ENCODE measurements around the gene CDCA7L.
"Not testable (repeated sequence)": the region's sequence is repeated elsewhere in the genome, so short reads cannot be mapped to it uniquely, and the experiment has no call there.

The CDCA7L gene

GRCh38 chr7:21903020-21903786 lies 42.5 kb downstream of the CDCA7L start:
- no peak for DNase-seq

- DNase-seq = no peak
Observed at GRCh38 chr7:21902240-21902639, 43.5 kb downstream of the CDCA7L start.

GRCh38 chr7:21898265-21898930 lies 47.3 kb downstream of the CDCA7L start:
- DNase-seq = peak; percentile 70

DNA sequence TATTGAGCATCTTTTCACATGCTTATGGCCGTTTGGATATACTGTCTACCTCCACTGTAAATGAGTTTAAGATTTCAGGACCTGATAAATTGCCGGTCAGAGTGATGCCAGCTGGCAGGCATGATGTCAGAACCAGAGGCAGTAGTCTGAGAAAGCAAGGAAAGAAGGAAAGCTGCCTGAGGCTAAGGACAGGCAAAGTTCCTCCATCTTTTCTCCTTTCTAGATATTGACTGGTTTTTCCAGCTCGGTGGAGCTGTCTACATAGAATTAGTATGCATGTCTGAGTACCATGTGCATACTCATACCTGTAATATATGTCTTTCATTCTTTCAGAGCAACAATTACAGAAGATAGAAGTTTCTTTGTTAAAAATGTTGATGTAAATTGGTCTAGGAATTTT lies 52.3 kb downstream of the CDCA7L start:
- no peak for DNase-seq

DNA sequence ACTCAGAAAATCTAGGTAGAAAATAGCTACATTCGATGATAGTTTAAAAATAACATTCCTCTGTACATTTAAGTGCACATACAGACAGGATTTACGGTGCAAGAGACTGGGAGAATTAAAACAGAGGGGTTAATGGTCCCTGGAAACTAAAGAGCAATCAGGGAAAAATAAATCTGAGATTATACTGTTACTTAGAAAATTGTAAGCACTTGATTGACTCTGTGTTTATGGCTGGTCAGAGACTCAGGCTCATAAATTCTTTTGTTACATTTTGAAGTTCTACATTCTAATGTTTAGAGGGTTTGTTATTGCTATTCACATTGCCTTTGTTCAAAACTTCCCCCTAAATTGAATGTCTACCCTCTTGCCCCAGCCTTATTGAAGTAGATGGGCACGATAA lies 54.4 kb downstream of the CDCA7L start:
- no peak for DNase-seq

GRCh38 chr7:21887779-21888178 lies 57.9 kb downstream of the CDCA7L start:
- DNase-seq = no peak

GRCh38 chr7:21887353-21887752 lies 58.3 kb downstream of the CDCA7L start:
- no peak for DNase-seq

DNA sequence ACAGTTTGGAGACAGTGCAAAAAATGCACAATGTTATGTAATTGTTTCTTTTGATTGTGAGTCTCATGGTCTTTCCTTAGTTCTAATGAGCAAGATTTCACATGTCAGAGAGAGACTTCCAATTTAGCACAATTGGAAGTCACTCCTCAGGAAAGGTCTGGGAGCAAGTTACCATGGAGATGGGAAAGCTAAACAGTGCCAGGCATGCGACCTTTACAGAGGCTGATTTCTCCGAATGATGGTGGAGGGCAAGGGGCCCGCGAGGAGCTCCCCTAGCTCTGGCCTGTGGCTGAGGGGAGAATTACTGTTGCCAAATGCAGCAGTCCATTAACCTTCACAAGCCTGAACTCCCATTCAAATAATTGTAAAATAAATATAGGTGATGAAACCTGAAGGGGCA lies 59.3 kb downstream of the CDCA7L start:
- DNase-seq = no peak

DNA sequence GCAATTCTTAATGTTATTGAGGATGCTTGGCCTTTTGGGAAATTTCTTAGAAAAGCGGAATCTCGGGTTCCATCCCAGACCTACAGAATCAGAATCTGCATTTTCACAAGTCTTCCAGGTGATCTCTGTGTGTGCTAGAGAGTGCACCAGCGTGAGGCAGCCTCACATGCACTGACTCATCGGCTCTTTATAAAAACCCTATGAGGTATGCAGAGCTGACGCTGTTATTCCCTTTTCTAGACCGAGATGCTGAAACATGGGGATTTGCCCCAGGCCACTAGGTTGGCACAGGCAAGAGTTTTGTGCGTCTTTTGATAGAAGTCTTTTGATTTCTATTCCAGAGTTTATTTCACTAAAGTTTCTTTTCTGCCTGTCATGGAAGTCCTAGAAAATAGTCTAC lies 61.2 kb downstream of the CDCA7L start:
- DNase-seq = no peak

DNA sequence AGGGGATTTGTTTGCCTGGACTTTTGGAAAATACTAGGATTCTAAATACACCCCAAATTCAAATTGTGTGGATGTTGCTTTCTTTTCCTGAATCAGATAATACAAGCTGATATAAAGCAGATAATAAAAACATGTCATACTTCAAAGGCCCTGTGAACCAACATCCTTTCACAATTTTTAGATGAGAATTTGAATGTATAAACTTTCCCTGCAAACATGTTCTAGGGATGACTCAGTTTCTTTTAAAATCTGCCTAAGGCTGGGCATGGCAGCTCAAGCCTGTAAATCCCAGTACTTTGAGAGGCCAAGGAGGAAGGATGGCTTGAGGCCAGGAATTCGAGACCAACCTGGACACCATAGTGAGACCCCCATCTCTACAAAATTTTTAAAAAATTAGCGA lies 62.2 kb downstream of the CDCA7L start:
- DNase-seq = not testable (repeated sequence)

GRCh38 chr7:21883069-21883468 lies 62.6 kb downstream of the CDCA7L start:
- DNase-seq = no peak

DNA sequence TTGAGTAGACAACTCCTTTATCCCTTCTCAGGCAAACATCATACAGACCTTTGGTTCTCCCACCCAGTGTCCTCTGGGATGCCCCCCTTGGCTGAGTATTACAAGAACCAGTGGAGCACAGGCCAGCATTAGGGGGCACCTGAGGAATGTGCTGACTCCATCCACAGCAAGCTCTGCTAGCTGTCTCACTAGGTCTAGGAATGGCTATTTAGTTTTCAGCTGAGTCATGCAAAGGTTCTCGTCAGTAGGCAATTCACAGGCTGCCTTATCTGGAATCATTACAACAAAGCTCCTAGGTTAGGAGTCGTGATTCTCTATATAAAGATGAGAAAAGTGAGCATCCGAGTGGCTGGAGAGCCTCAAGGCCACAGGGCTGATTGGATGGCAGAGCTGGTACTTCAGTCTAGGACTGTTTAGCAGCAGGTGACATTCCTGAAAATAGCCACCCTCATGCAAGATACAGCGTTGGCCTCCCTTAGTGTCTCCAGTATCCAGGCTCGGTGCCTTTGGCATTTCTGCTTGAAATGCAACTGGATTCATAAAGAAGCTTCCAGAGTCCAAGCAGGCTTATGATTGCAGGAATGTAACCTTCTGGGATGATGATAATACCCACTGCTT lies 75.8 kb downstream of the CDCA7L start:
- peak; percentile 19 for DNase-seq

GRCh38 chr7:21868576-21868850 lies 77.2 kb downstream of the CDCA7L start:
- no peak for DNase-seq

- no peak for DNase-seq
Observed at GRCh38 chr7:21867816-21868575, 77.7 kb downstream of the CDCA7L start.

- no peak for DNase-seq
Observed at GRCh38 chr7:21867226-21867625, 78.5 kb downstream of the CDCA7L start.

- DNase-seq = no peak
Observed at GRCh38 chr7:21866731-21867130, 79.0 kb downstream of the CDCA7L start.

DNA sequence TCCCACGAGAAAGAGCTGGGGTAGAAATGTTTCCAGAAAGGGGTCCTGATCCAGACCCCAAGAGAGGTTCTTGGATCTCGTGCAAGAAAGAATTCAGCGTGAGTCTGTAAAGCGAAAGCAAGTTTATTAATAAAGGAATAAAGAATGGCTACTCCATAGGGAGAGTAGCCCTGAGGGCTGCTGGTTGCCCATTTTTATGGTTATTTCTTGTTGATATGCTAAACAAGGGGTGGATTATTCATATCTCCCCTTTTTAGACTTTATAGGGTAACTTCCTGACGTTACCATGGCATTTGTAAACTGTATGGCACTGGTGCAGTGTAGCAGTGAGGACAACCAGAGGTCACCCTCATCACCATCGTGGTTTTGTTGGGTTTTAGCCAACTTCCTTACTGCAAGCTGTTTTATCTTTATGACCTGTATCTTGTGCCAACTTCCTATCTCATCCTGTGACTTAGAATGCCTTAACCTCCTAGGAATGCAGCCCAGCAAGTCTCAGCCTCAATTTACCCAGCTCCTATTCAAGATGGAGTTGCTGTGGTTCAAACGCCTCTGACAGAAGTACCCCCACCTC lies 80.0 kb downstream of the CDCA7L start:
- DNase-seq = peak; percentile 37

GRCh38 chr7:21851559-21851967 lies 94.1 kb downstream of the CDCA7L start:
- no peak for DNase-seq

All from hematopoietic multipotent progenitor cell treated with erythropoietin and hydrocortisone succinate and interleukin-3 and kit ligand, for 4 days (in vitro differentiated cells).